SIG-M5 (cell line): ENCODE measurements around the gene UBE2R2.

Experiments
- DNase-seq: peaks from one replicate; lab custom pipeline; 2025; lab: John Stamatoyannopoulos, UW

Gene UBE2R2

GRCh38 chr9:33884856-33885701 is 68.1 kb downstream of the UBE2R2 start:
- no peak for DNase-seq

- no peak for DNase-seq
These were observed 69.0 kb downstream of the UBE2R2 start for GRCh38 chr9:33885948-33886347.

GRCh38 chr9:33893861-33894260 is 76.9 kb downstream of the UBE2R2 start:
- no peak for DNase-seq

- no peak for DNase-seq
These were observed 77.4 kb downstream of the UBE2R2 start for GRCh38 chr9:33894316-33894715.

GRCh38 chr9:33903157-33903780 is 86.3 kb downstream of the UBE2R2 start:
- no peak for DNase-seq

GRCh38 chr9:33905137-33905536 is 88.2 kb downstream of the UBE2R2 start:
- no peak for DNase-seq

- no peak for DNase-seq
These were observed 89.8 kb downstream of the UBE2R2 start for GRCh38 chr9:33906769-33907168.

GRCh38 chr9:33907347-33907746 is 90.4 kb downstream of the UBE2R2 start:
- no peak for DNase-seq

GRCh38 chr9:33908114-33908513 is 91.2 kb downstream of the UBE2R2 start:
- DNase-seq = no peak

GRCh38 chr9:33908749-33909148 is 91.8 kb downstream of the UBE2R2 start:
- no peak for DNase-seq

- no peak for DNase-seq
These were observed 96.6 kb downstream of the UBE2R2 start for GRCh38 chr9:33913541-33913940.

- no peak for DNase-seq
These were observed 98.1 kb downstream of the UBE2R2 start for GRCh38 chr9:33914887-33915628.

- DNase-seq = no peak
These were observed 100.1 kb downstream of the UBE2R2 start for GRCh38 chr9:33917036-33917435.

GRCh38 chr9:33919276-33919897 is 102.4 kb downstream of the UBE2R2 start:
- DNase-seq = no peak

- DNase-seq = no peak
These were observed 105.3 kb downstream of the UBE2R2 start for GRCh38 chr9:33921967-33922895.

- DNase-seq = no peak
These were observed 106.1 kb downstream of the UBE2R2 start for GRCh38 chr9:33923079-33923478.

GRCh38 chr9:33923998-33924701 is 107.2 kb downstream of the UBE2R2 start:
- DNase-seq = no peak

- no peak for DNase-seq
These were observed 108.2 kb downstream of the UBE2R2 start for GRCh38 chr9:33924978-33925797.

GRCh38 chr9:33926746-33927485 is 110.0 kb downstream of the UBE2R2 start:
- no peak for DNase-seq
